Pancreas (tissue), 10 donors: ENCODE results near the gene ZBTB7C. TPM values are rescaled to one million over a fixed set of nuclear protein-coding genes. Genes with fewer than 3 reads are reported as not detected.
A peak's percentile ranks its signal among the peaks of the same experiment; 100 is the strongest.

Source experiments
- ATAC-seq, 4 donors: fragments of 200-7000 bp; cut with Tn5 transposase; one replicate each; pipeline versions ENCODE4 v1.8.0 to v1.9.1; 2020; ENCODE audit warnings: mild to moderate bottlenecking in 4 of 4, moderate library complexity in 4 of 4
- DNase-seq, 6 donors: peaks; one replicate each; pipeline ENCODE4 v3.0.0-alpha.2; 2020
- FAIRE-seq: peaks from 2 replicates; lab custom pipeline; 2012; peaks lifted over from hg19 to GRCh38; lab: Jason Lieb, UNC
- H3K27ac ChIP-seq, 4 donors: fragments of 200-600 bp; sonication (generic); 1 replicate in 3 of 4; 2 replicates in 1 of 4; pipeline versions ENCODE4 v1.5.0 to v1.8.0; 2020
- H3K27me3 ChIP-seq, 4 donors: fragments of 200-600 bp; one replicate each; pipeline ENCODE4 v1.8.0; 2021
- H3K36me3 ChIP-seq, 3 donors: fragments of 200-600 bp; sonication (generic) in 1 of 3; one replicate each; pipeline versions ENCODE4 v1.5.0 to v1.8.0; 2020 to 2021
- H3K4me1 ChIP-seq, 3 donors: fragments of 200-600 bp; one replicate each; pipeline ENCODE4 v1.8.0; 2021
- H3K4me3 ChIP-seq, 4 donors: fragments of 200-600 bp; sonication (generic) in 2 of 4; one replicate each; pipeline versions ENCODE4 v1.5.0 to v1.8.0; 2020 to 2021
- H3K9me3 ChIP-seq, 4 donors: fragments of 200-600 bp; one replicate each; pipeline ENCODE4 v1.8.0; 2021
- CTCF ChIP-seq, 4 donors: fragments of 200-600 bp; sonication (generic) in 3 of 4; IDR thresholded peaks; one replicate each; pipeline versions ENCODE4 v1.5.0 to v1.8.0; 2021; ENCODE audit warnings: antibody characterized with exemption in 4 of 4
- whole genome bisulfite sequencing, 2 donors: extraction: QIAGEN DNeasy Blood & Tissue Kit; methylation state at CpG; one replicate each; pipeline ENCODE4 v1.1.7; 2013; 5-methylcytosine and 5-hydroxymethylcytosine counted together
- intact Hi-C, 3 donors: fragments of 100-400 bp; cut with DNase I; formaldehyde crosslinking; loops; one replicate each; pipeline versions ENCODE4 v1.11.1 to v1.14.2; 2022
- polyA plus RNA-seq, 2 donors: library from polyadenylated mRNA; stranded (reverse); fragments of 200-250 nt; gene quantifications; one replicate each; pipeline ENCODE4 v1.2.3, GENCODE V29; 2013
- total RNA-seq, 6 donors: library from RNA; stranded (reverse); fragmentation: NEBNext Ultra II Directional in 4 of 6; extraction: Animal tissue kit (Norgen Biotek cat#: 25700) in 4 of 6; gene quantifications; one replicate each; pipeline versions ENCODE4 v1.2.1 to v1.2.4, GENCODE V29; 2021 to 2023
- donor health status: healthy with polysubstance abuse.
- donor health status: DM: no; HTN: no; CAD: no; lungs with moderate emphysema.
- donor health status: DM: no; HTN: no; CAD: no.
- donor health status: control.
- donor health status: control.
- donor health status: Bipolar disorder and iron deficiency.
- donor health status: DM: yes; HTN: yes; CAD: no.
- donor health status: DM: no; HTN: no; CAD: no.
- donor health status: DM: no; HTN: no; CAD: no.
- donor health status: DM: yes; HTN: yes; CAD: no.

ZBTB7C gene
- total and polyA plus RNA-seq, 8 donors, result 0.35 to 1.7 (median 0.91) TPM

GRCh38 chr18:48238636-48239035, 170.5 kb downstream of the ZBTB7C start:
- Histone ChIP-seq H3K27ac (no peak overlapping the region), H3K36me3 (no peaks in the 10 kb centered on the region), H3K4me3 (no peak overlapping the region), H3K27me3 (no peaks in the 10 kb centered on the region), H3K4me1 (no peaks in the 10 kb centered on the region), H3K9me3 (no peaks in the 10 kb centered on the region)
- DNase-seq (no peak), FAIRE-seq (no peak), ATAC-seq (no peak)
- intact Hi-C loops, result no loop called here
- 48 to 52% methylated on average over 3 of the region's 3 CpGs for WGBS, 2 donors
- TF ChIP-seq CTCF (IDR thresholded peaks at IDR 0.05), result no peak

- no peak for FAIRE-seq
- Histone ChIP-seq H3K27ac (no peak overlapping the region), H3K36me3 (no peaks in the 10 kb centered on the region), H3K9me3 (no peaks in the 10 kb centered on the region), H3K4me3 (no peak overlapping the region), H3K4me1 (no peaks in the 10 kb centered on the region), H3K27me3 (no peaks in the 10 kb centered on the region)
- intact Hi-C loops, result no loop called here
- no peak for DNase-seq
- ATAC-seq, result no peak
- 67 to 77% methylated on average over 3 of the region's 3 CpGs for WGBS, 2 donors
- TF ChIP-seq CTCF (IDR thresholded peaks at IDR 0.05), result no peak
Observed at GRCh38 chr18:48238206-48238605, 171.0 kb downstream of the ZBTB7C start.

- Histone ChIP-seq H3K4me1 (no peaks in the 10 kb centered on the region), H3K36me3 (no peaks in the 10 kb centered on the region), H3K9me3 (no peaks in the 10 kb centered on the region), H3K27me3 (no peaks in the 10 kb centered on the region), H3K27ac (no peak overlapping the region), H3K4me3 (no peak overlapping the region)
- FAIRE-seq, result no peak
- intact Hi-C loops, result no loop called here
- no peak for TF ChIP-seq CTCF (IDR thresholded peaks at IDR 0.05)
- no peak for DNase-seq
- 83 to 97% methylated on average over 2 of the region's 2 CpGs for WGBS, 2 donors
- no peak for ATAC-seq
Observed at GRCh38 chr18:48236822-48237221, 172.4 kb downstream of the ZBTB7C start.

- intact Hi-C loops, result no loop called here
- peak in 3 of 4 donors; percentile 76 to 86 (median 81) for ATAC-seq
- DNase-seq, result no peak
- Histone ChIP-seq H3K27ac (no peak overlapping the region), H3K4me3 (no peak overlapping the region), H3K36me3 (no peaks in the 10 kb centered on the region), H3K27me3 (no peaks in the 10 kb centered on the region), H3K9me3 (no peaks in the 10 kb centered on the region), H3K4me1 (no peaks in the 10 kb centered on the region)
- 73 to 80% methylated on average over 7 of the region's 7 CpGs for WGBS, 2 donors
- TF ChIP-seq CTCF (IDR thresholded peaks at IDR 0.05), result no peak
- no peak for FAIRE-seq
Observed at GRCh38 chr18:48230467-48231113, 178.6 kb downstream of the ZBTB7C start.

- H3K9me3 ChIP-seq, result no peaks in the 10 kb centered on the region
- WGBS, 2 donors, result 15 to 20% methylated on average over 8 of the region's 8 CpGs
- H3K27ac ChIP-seq, result no peak overlapping the region
- TF ChIP-seq CTCF (IDR thresholded peaks at IDR 0.05), result no peak
- no peaks in the 10 kb centered on the region for H3K4me1 ChIP-seq
- DNase-seq, result no peak
- H3K36me3 ChIP-seq, result no peaks in the 10 kb centered on the region
- ATAC-seq, result peak in 3 of 4 donors; percentile 36 to 56 (median 55)
- intact Hi-C loops, result no loop called here
- no peak overlapping the region for H3K4me3 ChIP-seq
- no peak for FAIRE-seq
- H3K27me3 ChIP-seq, result no peaks in the 10 kb centered on the region
Observed at GRCh38 chr18:48229552-48229981, 179.6 kb downstream of the ZBTB7C start.
